Activated T-cell treated with anti-CD3 and anti-CD28 coated beads, Interleukin-2, amount 50 U/mL, for 4 hours (primary cell): ENCODE data around the gene CDON. TPM values are rescaled to one million over a fixed set of nuclear protein-coding genes. Genes with fewer than 3 reads are reported as not detected.
A peak's percentile ranks its signal among the peaks of the same experiment; 100 is the strongest.

ENCODE experiments used
- ATAC-seq, 2 donors: fragments of 200-7000 bp; cut with Tn5 transposase; one replicate each; pipeline ENCODE4 v1.10.0; 2021
- DNase-seq: peaks from one replicate; pipeline ENCODE4 v3.0.0-alpha.2; 2020
- H3K27me3 Mint-ChIP-seq: one replicate; pipeline ENCODE4 v1.8.0; 2021; ENCODE audit warnings: low read depth, mixed read lengths
- H3K36me3 Mint-ChIP-seq: one replicate; pipeline ENCODE4 v1.8.0; 2022; ENCODE audit warnings: mixed read lengths; ENCODE audit not compliant: insufficient read depth
- H3K4me1 Mint-ChIP-seq: one replicate; pipeline ENCODE4 v1.8.0; 2021; ENCODE audit warnings: low read depth, mixed read lengths
- H3K4me3 Mint-ChIP-seq: one replicate; pipeline ENCODE4 v1.8.0; 2021; ENCODE audit warnings: mild to moderate bottlenecking, moderate library complexity, mixed read lengths
- H3K9me3 Mint-ChIP-seq: one replicate; pipeline ENCODE4 v1.8.0; 2021; ENCODE audit warnings: mixed read lengths
- total RNA-seq, 3 donors: library from RNA; stranded (reverse); gene quantifications; one replicate each; pipeline ENCODE4 v1.2.1, GENCODE V29; 2021

CDON gene
- total RNA-seq, 3 donors from 2014 or later: 3.3 to 5.1 (median 3.9) TPM

GRCh38 chr11:125935618-125936199 lies 127.0 kb downstream of the CDON start:
- ATAC-seq: no peak
- Mint-ChIP-seq H3K4me3 (no peak overlapping the region), H3K9me3 (no peaks in the 10 kb centered on the region), H3K36me3 (no peaks in the 10 kb centered on the region), H3K27me3 (peaks cover 6% of the 10 kb centered on the region), H3K4me1 (no peaks in the 10 kb centered on the region)
- DNase-seq: no peak

GRCh38 chr11:125935056-125935455 lies 127.6 kb downstream of the CDON start:
- Mint-ChIP-seq H3K36me3 (no peaks in the 10 kb centered on the region), H3K4me1 (no peaks in the 10 kb centered on the region), H3K27me3 (peaks cover 6% of the 10 kb centered on the region), H3K4me3 (no peak overlapping the region), H3K9me3 (no peaks in the 10 kb centered on the region)
- DNase-seq (no peak), ATAC-seq (no peak)

DNA sequence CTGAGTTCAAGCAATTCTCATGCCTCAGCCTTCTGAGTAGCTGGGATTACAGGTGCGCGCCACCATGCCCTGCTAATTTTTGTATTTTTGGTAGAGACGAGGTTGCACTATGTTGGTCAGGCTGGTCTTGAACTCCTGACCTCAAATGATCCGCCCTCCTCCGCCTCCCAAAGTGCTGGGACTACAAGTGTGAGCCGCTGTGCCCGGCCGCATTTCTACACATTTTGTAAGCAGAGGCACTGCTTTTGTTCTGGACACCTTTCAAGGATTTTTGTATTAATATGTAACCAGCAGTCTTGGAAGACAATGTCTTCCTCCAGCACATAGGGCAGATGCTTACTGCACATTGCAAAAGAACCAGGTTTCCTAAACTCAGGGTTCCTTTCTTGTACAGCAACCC lies 128.2 kb downstream of the CDON start:
- no peak overlapping the region for H3K4me3 Mint-ChIP-seq
- DNase-seq (no peak), ATAC-seq (no peak)
- no peaks in the 10 kb centered on the region for H3K4me1 Mint-ChIP-seq
- no peaks in the 10 kb centered on the region for H3K36me3 Mint-ChIP-seq
- peaks cover 6% of the 10 kb centered on the region for H3K27me3 Mint-ChIP-seq
- H3K9me3 Mint-ChIP-seq: no peaks in the 10 kb centered on the region

DNA sequence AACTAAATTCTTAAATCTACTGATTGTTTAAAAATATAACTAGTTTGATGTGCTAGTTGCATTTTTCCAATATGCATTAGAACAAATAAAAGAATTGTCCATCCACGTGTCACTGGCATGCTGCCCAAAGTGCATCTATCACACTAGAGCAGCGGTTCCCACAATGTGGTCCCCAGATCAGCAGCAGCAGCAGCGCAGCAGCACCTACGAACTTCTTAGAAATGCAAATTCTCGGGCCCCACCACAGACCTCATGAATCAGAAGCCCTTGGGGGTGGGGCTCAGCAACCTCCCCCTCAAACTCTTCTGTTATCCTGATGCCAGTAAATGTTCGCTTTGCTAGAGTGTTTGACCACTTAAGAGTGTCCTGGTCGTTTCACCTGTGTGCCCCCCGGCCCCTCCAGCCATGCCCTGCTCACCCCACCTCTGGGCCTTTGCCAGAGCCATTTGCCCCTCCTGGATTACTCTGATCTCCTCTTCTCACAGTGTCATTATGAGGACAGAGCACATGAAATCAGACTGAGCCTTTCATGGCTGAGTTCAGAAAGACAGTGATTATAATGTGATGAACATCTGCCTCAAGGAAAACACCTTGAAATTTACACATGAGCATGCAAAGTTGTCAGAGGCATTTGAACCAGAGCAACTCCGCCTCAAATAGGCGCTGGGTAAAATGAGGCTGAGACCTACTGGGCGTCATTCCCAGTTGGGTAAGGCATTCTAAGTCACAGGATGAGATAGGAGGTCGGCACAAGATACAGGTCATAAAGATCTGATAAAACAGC lies 129.4 kb downstream of the CDON start:
- peak; percentile 62 to 70 for ATAC-seq

GRCh38 chr11:125932301-125932700 lies 130.4 kb downstream of the CDON start:
- no peak for ATAC-seq
- no peak overlapping the region for H3K4me3 Mint-ChIP-seq
- H3K4me1 Mint-ChIP-seq: no peaks in the 10 kb centered on the region
- no peak for DNase-seq
- peaks cover 6% of the 10 kb centered on the region for H3K27me3 Mint-ChIP-seq
- H3K9me3 Mint-ChIP-seq: no peaks in the 10 kb centered on the region
- no peaks in the 10 kb centered on the region for H3K36me3 Mint-ChIP-seq

More for the DNA sequence above, 129.4 kb downstream of the CDON start:
- H3K27me3 Mint-ChIP-seq: peaks cover 6% of the 10 kb centered on the region
- H3K36me3 Mint-ChIP-seq: no peaks in the 10 kb centered on the region
- no peak for DNase-seq
- no peaks in the 10 kb centered on the region for H3K9me3 Mint-ChIP-seq
- H3K4me3 Mint-ChIP-seq: no peak overlapping the region
- H3K4me1 Mint-ChIP-seq: no peaks in the 10 kb centered on the region

DNA sequence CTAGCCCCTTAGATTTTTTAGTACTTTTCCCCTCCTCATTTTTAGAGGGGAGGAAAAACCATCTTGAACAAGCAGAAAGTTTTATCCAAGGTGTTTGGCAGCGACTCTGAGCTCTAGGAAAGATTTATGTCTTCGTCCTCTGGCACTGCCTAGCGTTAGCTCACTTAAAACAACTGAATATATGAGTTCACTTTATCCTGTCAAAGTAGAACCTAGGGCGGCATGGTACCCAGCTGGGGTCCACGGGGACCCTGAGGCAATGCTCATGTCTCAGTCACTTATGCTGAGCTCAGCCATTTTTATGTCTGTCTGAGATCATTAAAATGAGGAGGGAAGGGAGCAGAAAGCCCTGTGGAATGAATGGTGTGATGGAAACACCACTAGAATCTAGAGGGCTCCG lies 131.0 kb downstream of the CDON start:
- ATAC-seq (no peak), DNase-seq (no peak)
- Mint-ChIP-seq H3K4me1 (no peaks in the 10 kb centered on the region), H3K27me3 (peaks cover 12% of the 10 kb centered on the region), H3K4me3 (no peak overlapping the region), H3K9me3 (no peaks in the 10 kb centered on the region), H3K36me3 (no peaks in the 10 kb centered on the region)

- Mint-ChIP-seq H3K4me1 (no peaks in the 10 kb centered on the region), H3K27me3 (peaks cover 14% of the 10 kb centered on the region), H3K36me3 (no peaks in the 10 kb centered on the region), H3K9me3 (no peaks in the 10 kb centered on the region), H3K4me3 (no peak overlapping the region)
- DNase-seq (no peak), ATAC-seq (no peak)
These were observed 131.6 kb downstream of the CDON start for GRCh38 chr11:125931116-125931515.

- H3K4me3 Mint-ChIP-seq: no peak overlapping the region
- no peak for DNase-seq
- H3K4me1 Mint-ChIP-seq: no peaks in the 10 kb centered on the region
- peaks cover 15% of the 10 kb centered on the region for H3K27me3 Mint-ChIP-seq
- ATAC-seq: no peak
- H3K9me3 Mint-ChIP-seq: no peaks in the 10 kb centered on the region
- no peaks in the 10 kb centered on the region for H3K36me3 Mint-ChIP-seq
These were observed 132.6 kb downstream of the CDON start for GRCh38 chr11:125930076-125930450.

DNA sequence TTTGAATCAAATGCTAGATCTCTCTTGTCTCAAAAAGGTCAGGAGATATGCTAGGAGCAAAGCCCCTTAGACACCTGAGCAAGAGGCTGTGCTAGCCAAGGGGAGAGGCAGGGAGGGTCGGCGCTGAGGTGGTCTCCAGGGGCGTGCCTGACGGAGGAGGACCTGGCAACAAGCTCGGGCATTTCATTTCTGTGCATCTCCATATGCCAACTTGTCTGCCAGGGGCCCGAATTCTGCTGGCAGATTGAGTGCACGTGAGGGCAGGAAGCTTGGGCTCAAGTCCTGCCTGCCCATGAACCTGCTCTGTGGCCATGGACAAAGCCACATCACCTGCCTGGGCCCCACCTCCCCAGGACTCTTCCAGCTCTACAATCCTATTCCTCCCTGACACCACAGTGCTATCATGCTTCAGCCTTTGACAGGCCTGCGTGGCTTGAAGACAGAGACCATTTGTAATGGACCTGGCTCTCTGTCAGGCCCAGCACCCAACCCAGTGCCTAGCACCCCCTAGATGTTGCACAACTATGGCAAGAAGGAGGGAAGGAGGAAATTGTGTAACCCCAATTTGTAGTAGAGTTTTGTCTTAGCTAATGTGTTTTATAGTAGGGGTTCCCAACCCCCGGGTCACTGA lies 133.1 kb downstream of the CDON start:
- Mint-ChIP-seq H3K27me3 (peaks cover 15% of the 10 kb centered on the region), H3K4me1 (no peaks in the 10 kb centered on the region), H3K36me3 (no peaks in the 10 kb centered on the region), H3K9me3 (no peaks in the 10 kb centered on the region), H3K4me3 (no peak overlapping the region)
- ATAC-seq (no peak), DNase-seq (no peak)

DNA sequence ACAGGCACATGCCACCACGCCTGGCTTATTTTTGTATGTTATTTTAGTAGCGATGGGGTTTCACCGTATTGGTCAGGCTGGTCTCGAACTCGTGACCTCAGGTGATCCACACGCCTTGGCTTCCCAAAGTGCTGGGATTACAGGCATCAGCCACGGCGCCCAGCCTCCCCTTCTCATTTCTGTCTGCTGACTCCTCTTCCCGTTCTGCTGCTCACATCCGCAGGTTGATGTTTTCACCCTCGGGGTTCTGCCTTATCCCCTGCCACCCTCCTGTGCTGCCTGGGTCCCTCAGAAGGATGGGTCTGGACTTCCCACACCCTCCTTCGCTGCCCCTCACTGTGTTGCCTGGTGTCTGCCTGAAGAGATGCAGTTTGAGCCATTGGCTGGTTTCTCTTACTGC lies 136.0 kb downstream of the CDON start:
- Mint-ChIP-seq H3K9me3 (no peaks in the 10 kb centered on the region), H3K36me3 (no peaks in the 10 kb centered on the region), H3K4me3 (no peak overlapping the region), H3K27me3 (peaks cover 10% of the 10 kb centered on the region), H3K4me1 (no peaks in the 10 kb centered on the region)
- ATAC-seq (no peak), DNase-seq (no peak)

DNA sequence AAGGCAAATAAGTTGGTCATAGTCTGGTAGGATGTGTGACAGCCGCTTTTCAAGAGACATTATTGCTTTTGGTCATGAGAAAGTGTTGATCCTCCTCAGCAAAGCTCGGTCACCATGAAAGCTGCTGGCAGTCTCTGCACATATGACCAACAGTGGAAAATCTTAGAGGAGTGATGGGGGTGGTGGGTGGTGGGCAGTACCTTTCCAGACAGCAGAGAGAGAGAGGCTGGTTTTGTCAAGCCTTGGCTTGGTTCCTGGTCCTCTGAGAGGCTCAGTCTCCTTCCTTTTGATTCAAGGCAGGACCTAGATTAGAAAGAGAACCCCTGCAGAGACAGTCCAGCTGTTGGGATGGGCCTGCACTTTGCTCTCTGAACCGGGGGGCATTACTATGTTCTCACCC lies 136.9 kb downstream of the CDON start:
- H3K9me3 Mint-ChIP-seq: no peaks in the 10 kb centered on the region

GRCh38 chr11:125925247-125925740 lies 137.4 kb downstream of the CDON start:
- Mint-ChIP-seq H3K4me1 (no peaks in the 10 kb centered on the region), H3K9me3 (no peaks in the 10 kb centered on the region), H3K36me3 (no peaks in the 10 kb centered on the region), H3K4me3 (no peak overlapping the region), H3K27me3 (peaks cover 12% of the 10 kb centered on the region)
- DNase-seq (no peak), ATAC-seq (no peak)

More for the DNA sequence above, 136.9 kb downstream of the CDON start:
- DNase-seq (no peak), ATAC-seq (no peak)
- no peaks in the 10 kb centered on the region for H3K36me3 Mint-ChIP-seq
- H3K27me3 Mint-ChIP-seq: peaks cover 9% of the 10 kb centered on the region
- no peak overlapping the region for H3K4me3 Mint-ChIP-seq
- no peaks in the 10 kb centered on the region for H3K4me1 Mint-ChIP-seq

DNA sequence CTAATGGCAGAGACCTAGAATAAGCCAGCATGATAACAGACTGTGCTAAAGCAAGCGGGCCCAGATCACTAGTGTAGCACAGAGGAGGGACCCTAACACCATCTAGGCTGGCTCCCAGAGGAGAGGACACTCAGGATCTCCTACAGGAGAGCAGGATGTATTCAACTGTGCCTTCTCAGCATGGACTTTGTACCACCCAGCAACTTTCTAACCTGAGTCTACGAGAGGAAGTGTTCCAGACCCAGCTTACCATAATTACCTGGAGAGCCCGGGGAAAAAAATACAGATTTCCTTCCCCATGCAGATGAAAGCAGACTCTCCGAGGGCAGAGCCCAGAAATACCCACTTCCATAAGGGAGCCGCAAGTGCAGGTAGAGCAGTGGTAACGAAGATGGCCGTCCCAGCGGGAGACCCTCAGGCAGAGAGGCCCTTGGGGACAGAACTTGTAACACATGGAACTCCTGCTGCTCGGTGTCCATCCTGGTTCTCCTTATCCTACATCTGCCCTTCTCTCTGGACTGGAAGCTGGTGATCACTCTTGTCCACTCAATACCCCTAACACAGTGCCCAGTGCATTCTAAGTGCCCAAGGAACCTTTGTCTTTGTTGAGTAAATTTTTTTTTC lies 138.2 kb downstream of the CDON start:
- no peaks in the 10 kb centered on the region for H3K36me3 Mint-ChIP-seq
- H3K4me3 Mint-ChIP-seq: no peak overlapping the region
- ATAC-seq (no peak), DNase-seq (no peak)
- H3K27me3 Mint-ChIP-seq: peaks cover 12% of the 10 kb centered on the region
- H3K4me1 Mint-ChIP-seq: no peaks in the 10 kb centered on the region
- H3K9me3 Mint-ChIP-seq: no peaks in the 10 kb centered on the region

DNA sequence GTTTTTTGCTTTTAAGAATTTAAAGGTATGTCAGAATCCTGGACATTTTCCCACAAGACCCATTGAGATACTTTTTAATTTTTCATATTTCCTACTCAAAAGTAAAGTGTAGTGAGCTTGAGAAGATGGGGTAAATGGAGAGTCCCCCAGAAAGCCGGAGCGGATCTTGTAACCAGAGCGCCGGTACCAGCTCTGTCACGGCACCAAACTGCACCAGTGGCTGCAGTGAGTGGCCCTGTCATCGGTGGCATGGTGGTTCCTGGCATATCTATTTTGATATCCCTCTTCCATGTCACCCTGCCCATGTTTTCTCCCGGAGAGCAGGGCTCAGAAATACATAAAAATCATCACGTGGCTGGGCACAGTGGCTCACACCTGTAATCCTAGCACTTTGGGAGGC lies 139.0 kb downstream of the CDON start:
- no peak for ATAC-seq
- Mint-ChIP-seq H3K4me1 (no peaks in the 10 kb centered on the region), H3K4me3 (no peak overlapping the region), H3K27me3 (peaks cover 16% of the 10 kb centered on the region), H3K36me3 (no peaks in the 10 kb centered on the region), H3K9me3 (no peaks in the 10 kb centered on the region)
- no peak for DNase-seq
